ENCODE measurements around the gene OSBPL5.

Gene OSBPL5

DNA sequence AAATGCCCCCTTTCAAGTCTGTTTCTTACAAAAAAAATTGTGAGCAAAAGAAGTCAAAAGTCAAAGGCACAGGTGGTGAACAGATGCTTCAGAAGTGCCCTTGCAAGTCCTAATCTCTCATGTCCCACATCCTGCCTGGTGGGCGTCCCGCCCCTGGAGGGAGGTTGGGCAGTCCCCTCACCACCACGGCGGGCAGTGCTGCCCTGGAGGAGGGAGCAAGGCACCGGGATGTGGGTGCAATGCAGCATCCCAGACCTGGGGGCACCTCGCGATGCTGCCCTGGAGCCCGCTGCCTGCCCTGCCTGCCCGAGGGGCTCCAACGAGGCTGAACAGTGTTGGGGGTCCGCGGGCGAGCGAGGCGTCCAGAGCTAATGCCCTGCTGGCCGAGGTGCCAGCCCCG is 37.6 kb upstream of the OSBPL5 start:
- Histone ChIP-seq H3K27me3 (replicated peaks; ENCODE audit: control insufficient read depth, insufficient read depth, low read length) (no peaks in the 10 kb centered on the region; the same call in 1 of the 2 replicates), H3K4me3 (replicated peaks; ENCODE audit: low read depth, low read length) (no peak overlapping the region), H3K36me3 (ENCODE audit: control insufficient read depth, insufficient read depth, low read length) (no peaks in the 10 kb centered on the region)
- TF ChIP-seq CTCF (IDR thresholded peaks at IDR 0.05; ENCODE audit: insufficient read depth, low read length, poor library complexity, severe bottlenecking), result no peak
- no peak for DNase-seq (ENCODE audit: extremely low read depth, insufficient read length)

DNA sequence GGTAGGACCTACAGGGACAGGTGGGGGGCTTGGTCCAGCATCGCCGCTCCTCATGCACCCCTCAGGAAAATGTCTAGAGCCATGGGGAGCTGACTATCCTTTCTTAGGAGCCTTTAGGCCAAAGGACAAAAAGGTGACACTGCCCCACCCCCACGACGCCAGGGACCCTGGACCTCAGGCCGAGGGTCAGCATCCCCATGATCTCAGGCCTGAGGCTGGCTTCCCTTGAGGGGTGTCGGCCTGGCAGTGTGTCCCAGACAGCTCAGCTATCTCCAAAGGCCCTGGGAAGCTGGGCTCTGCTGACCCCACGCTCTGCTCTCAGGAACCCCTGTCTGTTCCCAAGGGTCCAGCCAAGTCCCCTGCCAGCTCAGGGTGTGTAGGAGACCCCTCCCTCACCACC is 37.2 kb upstream of the OSBPL5 start:
- Histone ChIP-seq H3K27me3 (replicated peaks; ENCODE audit: control insufficient read depth, insufficient read depth, low read length) (no peaks in the 10 kb centered on the region; the same call in 1 of the 2 replicates), H3K36me3 (ENCODE audit: control insufficient read depth, insufficient read depth, low read length) (no peaks in the 10 kb centered on the region), H3K4me3 (replicated peaks; ENCODE audit: low read depth, low read length) (no peak overlapping the region)
- no peak for TF ChIP-seq CTCF (IDR thresholded peaks at IDR 0.05; ENCODE audit: insufficient read depth, low read length, poor library complexity, severe bottlenecking)
- no peak for DNase-seq (ENCODE audit: extremely low read depth, insufficient read length)

- DNase-seq (ENCODE audit: extremely low read depth, insufficient read length), result no peak
- no peak for TF ChIP-seq CTCF (IDR thresholded peaks at IDR 0.05; ENCODE audit: insufficient read depth, low read length, poor library complexity, severe bottlenecking)
- no peaks in the 10 kb centered on the region for H3K36me3 ChIP-seq (ENCODE audit: control insufficient read depth, insufficient read depth, low read length)
Observed at GRCh38 chr11:3201677-3202181, 36.6 kb upstream of the OSBPL5 start.

DNA sequence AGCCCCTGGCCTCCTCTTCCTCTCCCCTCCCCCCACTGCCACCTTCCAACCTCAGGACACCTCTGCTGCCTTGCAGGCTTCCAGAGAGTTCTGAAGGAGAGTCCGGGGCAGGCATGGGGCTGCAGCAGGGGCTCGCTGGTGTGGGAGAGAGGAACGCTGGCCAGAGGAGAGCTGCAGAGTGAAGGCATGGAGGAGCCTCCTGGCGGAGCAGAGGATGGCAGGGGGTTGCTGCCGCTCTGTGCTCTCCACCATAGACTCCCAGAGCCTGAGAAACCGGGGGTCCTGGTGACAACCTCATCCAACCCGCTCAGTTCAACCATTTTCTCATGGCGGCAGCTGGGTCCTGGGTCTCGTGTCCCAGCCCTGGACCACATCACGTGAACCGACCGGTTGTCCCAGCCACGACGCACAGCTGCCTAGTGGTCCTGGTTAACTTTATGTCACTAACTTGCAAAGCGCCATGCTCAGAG is 36.0 kb upstream of the OSBPL5 start:
- no peak for TF ChIP-seq CTCF (IDR thresholded peaks at IDR 0.05; ENCODE audit: insufficient read depth, low read length, poor library complexity, severe bottlenecking)
- Histone ChIP-seq H3K27me3 (replicated peaks; ENCODE audit: control insufficient read depth, insufficient read depth, low read length) (no peaks in the 10 kb centered on the region; the same call in 1 of the 2 replicates), H3K4me3 (replicated peaks; ENCODE audit: low read depth, low read length) (no peak overlapping the region), H3K36me3 (ENCODE audit: control insufficient read depth, insufficient read depth, low read length) (no peaks in the 10 kb centered on the region)
- DNase-seq (ENCODE audit: extremely low read depth, insufficient read length), result no peak

More at GRCh38 chr11:3201677-3202181, 36.6 kb upstream of the OSBPL5 start:
- no peaks in the 10 kb centered on the region; the same call in 1 of the 2 replicates for H3K27me3 ChIP-seq (replicated peaks; ENCODE audit: control insufficient read depth, insufficient read depth, low read length)
- no peak overlapping the region for H3K4me3 ChIP-seq (replicated peaks; ENCODE audit: low read depth, low read length)

GRCh38 chr11:3200388-3201111 is 35.4 kb upstream of the OSBPL5 start:
- Histone ChIP-seq H3K27me3 (replicated peaks; ENCODE audit: control insufficient read depth, insufficient read depth, low read length) (no peaks in the 10 kb centered on the region; the same call in 1 of the 2 replicates), H3K4me3 (replicated peaks; ENCODE audit: low read depth, low read length) (no peak overlapping the region), H3K36me3 (ENCODE audit: control insufficient read depth, insufficient read depth, low read length) (no peaks in the 10 kb centered on the region)
- no peak for TF ChIP-seq CTCF (IDR thresholded peaks at IDR 0.05; ENCODE audit: insufficient read depth, low read length, poor library complexity, severe bottlenecking)
- DNase-seq (ENCODE audit: extremely low read depth, insufficient read length), result no peak

All from GM06990 (cell line).